Endometrial microvascular endothelial cells (primary cell): ENCODE results near the gene SEPTIN5. TPM values are rescaled to one million over a fixed set of nuclear protein-coding genes. Genes with fewer than 3 reads are reported as not detected.

Source experiments
- in situ Hi-C: cut with HindIII; loops from 2 replicates; pipeline ENCODE4 v1.10.0; 2017; ENCODE audit warnings: low sequenced_read_pairs, low pct_unique_long_range_greater_than_20kb; ENCODE audit errors: inconsistent ontology term
- total RNA-seq: library from RNA; depleted of rRNA; stranded (reverse); fragments of >200 nt; gene quantifications from one replicate; pipeline ENCODE4 v1.2.3, GENCODE V29; 2015; ENCODE audit errors: inconsistent ontology term

Gene SEPTIN5
- total RNA-seq, 1 donor from 2014 or later, result 0.46 TPM

GRCh38 chr22:19764299-19764593, 49.9 kb downstream of the SEPTIN5 start:
- in situ Hi-C loops, result loop anchor here (25.0 kb wide), 1 partner anchor 348 kb away; the partner anchor contains the start of genes RANBP1 and TRMT2A

GRCh38 chr22:19764636-19765476, 50.6 kb downstream of the SEPTIN5 start:
- in situ Hi-C loops, result loop anchor here (25.0 kb wide), 1 partner anchor 347 kb away; the partner anchor contains the start of genes RANBP1 and TRMT2A

- in situ Hi-C loops, result loop anchor here (25.0 kb wide), 1 partner anchor 347 kb away; the partner anchor contains the start of genes RANBP1 and TRMT2A
Measured at GRCh38 chr22:19765477-19766239, 51.4 kb downstream of the SEPTIN5 start.

GRCh38 chr22:19766240-19766510, 51.9 kb downstream of the SEPTIN5 start:
- in situ Hi-C loops, result loop anchor here (25.0 kb wide), 1 partner anchor 346 kb away; the partner anchor contains the start of genes RANBP1 and TRMT2A

GRCh38 chr22:19766511-19767426, 52.5 kb downstream of the SEPTIN5 start:
- in situ Hi-C loops, result loop anchor here (25.0 kb wide), 1 partner anchor 346 kb away; the partner anchor contains the start of genes RANBP1 and TRMT2A

GRCh38 chr22:19767427-19768341, 53.4 kb downstream of the SEPTIN5 start:
- in situ Hi-C loops, result loop anchor here (25.0 kb wide), 1 partner anchor 345 kb away; the partner anchor contains the start of genes RANBP1 and TRMT2A

- in situ Hi-C loops, result loop anchor here (25.0 kb wide), 1 partner anchor 343 kb away; the partner anchor contains the start of genes RANBP1 and TRMT2A
Measured at GRCh38 chr22:19769393-19769715, 55.1 kb downstream of the SEPTIN5 start.

- in situ Hi-C loops, result loop anchor here (25.0 kb wide), 1 partner anchor 342 kb away; the partner anchor contains the start of genes RANBP1 and TRMT2A
Measured at GRCh38 chr22:19770349-19771220, 56.3 kb downstream of the SEPTIN5 start.

GRCh38 chr22:19772422-19772672, 58.0 kb downstream of the SEPTIN5 start:
- in situ Hi-C loops, result loop anchor here (25.0 kb wide), 1 partner anchor 340 kb away; the partner anchor contains the start of genes RANBP1 and TRMT2A

Other genes starting within 250 kb of the SEPTIN5 start
- gene UFD1, start 235.3 kb upstream of the SEPTIN5 start, total RNA-seq, result 93.5 TPM
- gene CDC45, start 234.6 kb upstream of the SEPTIN5 start, total RNA-seq, result 43.1 TPM
- gene CLDN5, start 190.1 kb upstream of the SEPTIN5 start, total RNA-seq, result 621 TPM
- not detected for gene GP1BB, start 9.0 kb downstream of the SEPTIN5 start, total RNA-seq
- not detected for gene TBX1, start 46.3 kb downstream of the SEPTIN5 start, total RNA-seq
- gene GNB1L, start 140.4 kb downstream of the SEPTIN5 start, total RNA-seq, result 19.7 TPM
- gene RTL10, start 140.4 kb downstream of the SEPTIN5 start, total RNA-seq, result 36.2 TPM
- 332 TPM for gene COMT, start 227.3 kb downstream of the SEPTIN5 start, total RNA-seq
- gene TXNRD2, start 227.3 kb downstream of the SEPTIN5 start, total RNA-seq, result 61.6 TPM